SK-N-SH treated with all-trans-retinoic acid at 6 μM for 48 hours (cell line): Measurements from ENCODE around the gene KCNE5.
"Not testable (repeated sequence)": the region's sequence is repeated elsewhere in the genome, so short reads cannot be mapped to it uniquely, and the experiment has no call there.

ENCODE experiments used
- ATAC-seq: fragments of 200-7000 bp; cut with Tn5 transposase; 3 replicates; pipeline ENCODE4 v1.9.1; 2020; ENCODE audit warnings: mild to moderate bottlenecking, moderate library complexity
- ARNTL ChIP-seq: fragments of 450-650 bp; formaldehyde crosslinking; IDR thresholded peaks from 2 replicates; pipeline ENCODE4 v1.5.0; 2020; ENCODE audit warnings: low read depth, mild to moderate bottlenecking, moderate library complexity, borderline replicate concordance
- BACH2 ChIP-seq: fragments of 250-450 bp; sonication (Bioruptor Pico); IDR thresholded peaks from 2 replicates; pipeline ENCODE4 v1.9.0; 2021; ENCODE audit warnings: mild to moderate bottlenecking, borderline replicate concordance
- CSDC2 ChIP-seq: fragments of 250-450 bp; sonication (Bioruptor Pico); IDR thresholded peaks from 2 replicates; pipeline ENCODE4 v1.5.0; 2020; ENCODE audit warnings: mild to moderate bottlenecking, moderate library complexity
- CSRNP3 ChIP-seq: fragments of 250-450 bp; sonication (Bioruptor Pico); IDR thresholded peaks from 2 replicates; pipeline ENCODE4 v1.5.1; 2021; ENCODE audit warnings: mild to moderate bottlenecking, moderate library complexity
- ESRRG ChIP-seq: fragments of 250-450 bp; sonication (Bioruptor Pico); IDR thresholded peaks from 2 replicates; pipeline ENCODE4 v1.6.1; 2021; ENCODE audit warnings: mild to moderate bottlenecking
- GLIS3 ChIP-seq: fragments of 250-450 bp; sonication (Bioruptor Pico); IDR thresholded peaks from 2 replicates; pipeline ENCODE4 v1.5.0; 2020; ENCODE audit warnings: mild to moderate bottlenecking, moderate library complexity
- OSR1 ChIP-seq: fragments of 250-450 bp; sonication (Bioruptor Pico); IDR thresholded peaks from 2 replicates; pipeline ENCODE4 v1.8.0; 2022; ENCODE audit warnings: moderate library complexity, mild to moderate bottlenecking, inconsistent platforms
- PATZ1 ChIP-seq: fragments of 250-450 bp; sonication (Bioruptor Pico); IDR thresholded peaks from 2 replicates; pipeline ENCODE4 v1.8.0; 2020; ENCODE audit warnings: mild to moderate bottlenecking, moderate library complexity, borderline replicate concordance
- POU6F1 ChIP-seq: fragments of 250-450 bp; sonication (Bioruptor Pico); IDR thresholded peaks from 2 replicates; pipeline ENCODE4 v1.8.0; 2021; ENCODE audit warnings: low read depth, mild to moderate bottlenecking, moderate library complexity, borderline replicate concordance
- PPARA ChIP-seq: fragments of 250-450 bp; sonication (Bioruptor Pico); IDR thresholded peaks from 2 replicates; pipeline ENCODE4 v1.5.0; 2020; ENCODE audit warnings: mild to moderate bottlenecking, borderline replicate concordance
- RARB ChIP-seq: fragments of 250-450 bp; sonication (Bioruptor Pico); IDR thresholded peaks from 2 replicates; pipeline ENCODE4 v1.8.0; 2021; ENCODE audit warnings: mild to moderate bottlenecking, moderate library complexity
- SNAI2 ChIP-seq: fragments of 250-450 bp; sonication (Bioruptor Pico); IDR thresholded peaks from 2 replicates; pipeline ENCODE4 v1.5.0; 2020; ENCODE audit warnings: mild to moderate bottlenecking, moderate library complexity
- ZC3H10 ChIP-seq: fragments of 250-450 bp; sonication (Bioruptor Pico); IDR thresholded peaks from 2 replicates; pipeline ENCODE4 v1.5.1; 2021; ENCODE audit warnings: mild to moderate bottlenecking, moderate library complexity
- ZFP3 ChIP-seq: fragments of 250-450 bp; sonication (Bioruptor Pico); IDR thresholded peaks from 2 replicates; pipeline ENCODE4 v1.5.0; 2020; ENCODE audit warnings: mild to moderate bottlenecking, moderate library complexity
- ZFP30 ChIP-seq: fragments of 450-650 bp; formaldehyde crosslinking; IDR thresholded peaks from 2 replicates; pipeline ENCODE4 v1.5.0; 2022; ENCODE audit warnings: mild to moderate bottlenecking, moderate library complexity
- ZNF70 ChIP-seq: fragments of 450-650 bp; formaldehyde crosslinking; IDR thresholded peaks from 2 replicates; pipeline ENCODE4 v1.5.0; 2020; ENCODE audit warnings: mild to moderate bottlenecking, moderate library complexity
- ZNF8 ChIP-seq: fragments of 450-650 bp; formaldehyde crosslinking; IDR thresholded peaks from 2 replicates; pipeline ENCODE4 v1.5.0; 2020; ENCODE audit warnings: mild to moderate bottlenecking, moderate library complexity

Gene KCNE5

GRCh38 chrX:109644671-109645070 is 19.7 kb upstream of the KCNE5 start:
- not testable (repeated sequence) for ATAC-seq

GRCh38 chrX:109643687-109644086 is 18.7 kb upstream of the KCNE5 start:
- no peak for TF ChIP-seq GLIS3 (CRISPR knock-in tag)
- no peak for TF ChIP-seq SNAI2 (CRISPR knock-in tag)
- no peak for TF ChIP-seq BACH2 (CRISPR knock-in tag)
- no peak for TF ChIP-seq ZFP30 (CRISPR knock-in tag)
- TF ChIP-seq PPARA (CRISPR knock-in tag): no peak
- TF ChIP-seq ZFP3 (CRISPR knock-in tag): no peak
- TF ChIP-seq POU6F1 (CRISPR knock-in tag): no peak
- no peak for TF ChIP-seq ARNTL (CRISPR knock-in tag)
- no peak for TF ChIP-seq ZC3H10
- TF ChIP-seq CSDC2 (CRISPR knock-in tag): no peak
- no peak for TF ChIP-seq PATZ1 (CRISPR knock-in tag)
- no peak for TF ChIP-seq ESRRG
- TF ChIP-seq ZNF8 (CRISPR knock-in tag): no peak
- no peak for TF ChIP-seq RARB (CRISPR knock-in tag)
- no peak for TF ChIP-seq OSR1
- TF ChIP-seq CSRNP3: no peak

GRCh38 chrX:109638158-109638557 is 13.2 kb upstream of the KCNE5 start:
- no peak for ATAC-seq
- TF ChIP-seq ZFP30 (CRISPR knock-in tag): no peak
- TF ChIP-seq PATZ1 (CRISPR knock-in tag): no peak
- no peak for TF ChIP-seq ZC3H10
- no peak for TF ChIP-seq ARNTL (CRISPR knock-in tag)
- TF ChIP-seq PPARA (CRISPR knock-in tag): no peak
- TF ChIP-seq BACH2 (CRISPR knock-in tag): no peak

More at GRCh38 chrX:109643687-109644086, 18.7 kb upstream of the KCNE5 start:
- no peak for ATAC-seq

- ATAC-seq: not testable (repeated sequence)
These were observed 12.5 kb upstream of the KCNE5 start for GRCh38 chrX:109637477-109637876.

GRCh38 chrX:109635146-109635545 is 10.2 kb upstream of the KCNE5 start:
- TF ChIP-seq ZFP3 (CRISPR knock-in tag) (no peak), ZNF70 (CRISPR knock-in tag) (no peak), POU6F1 (CRISPR knock-in tag) (no peak)
- ATAC-seq: peak; percentile 80
